PC-9 (cell line): ENCODE results near the gene PROB1. TPM values are rescaled to one million over a fixed set of nuclear protein-coding genes. Genes with fewer than 3 reads are reported as not detected.
"Not testable (repeated sequence)": the region's sequence is repeated elsewhere in the genome, so short reads cannot be mapped to it uniquely, and the experiment has no call there.

Experiments used
- Bru-seq: library from RNA; stranded (reverse); fragments of 400-500 nt; gene quantifications from one replicate; lab custom pipeline; 2021; lab: Mats Ljungman, UMichigan
- BruChase-seq, 2 experiments: library from RNA; stranded (reverse); fragments of 400-500 nt; gene quantifications; one replicate each; lab custom pipeline; 2021; lab: Mats Ljungman, UMichigan
- BruUV-seq: library from RNA; stranded (reverse); fragments of 400-500 nt; replicated peaks from 2 replicates; lab custom pipeline; 2021; lab: Mats Ljungman, UMichigan
- CTCF ChIA-PET: fragments of 300-600 bp; sonication (Branson Sonifier 250); formaldehyde crosslinking; loops from one replicate; lab custom pipeline; 2022; ENCODE audit warnings: antibody characterized with exemption; lab: Charles Lee
- POLR2A ChIA-PET: fragments of 300-600 bp; sonication (Branson Sonifier 250); formaldehyde crosslinking; loops from one replicate; lab custom pipeline; 2022; ENCODE audit warnings: antibody characterized with exemption; ENCODE audit not compliant: unreplicated experiment; lab: Charles Lee
- DNase-seq, 2 experiments: peaks; one replicate each; pipeline versions ENCODE4 v3.0.0 to v3.0.0-alpha.2; 2015 to 2022; ENCODE audit warnings: mixed read lengths in 1 of 2
- H2AFZ ChIP-seq: fragments of 200-600 bp; sonication (generic); 2 replicates; pipeline ENCODE4 v1.8.1; 2017; ENCODE audit warnings: antibody characterized with exemption
- H3F3A ChIP-seq: fragments of 200-600 bp; sonication (generic); 2 replicates; pipeline ENCODE4 v1.8.1; 2017; ENCODE audit warnings: antibody characterized with exemption, mild to moderate bottlenecking, low read depth; ENCODE audit not compliant: insufficient read depth
- H3K27ac ChIP-seq: fragments of 200-600 bp; sonication (generic); 2 replicates; pipeline ENCODE4 v1.6.1; 2016; ENCODE audit warnings: mixed run types
- H3K27me3 ChIP-seq: fragments of 200-600 bp; sonication (generic); 2 replicates; pipeline ENCODE4 v1.6.1; 2016; ENCODE audit warnings: low read depth, mixed run types; ENCODE audit not compliant: insufficient read depth
- H3K36me3 ChIP-seq: fragments of 200-600 bp; sonication (generic); 2 replicates; pipeline ENCODE4 v1.6.1; 2016; ENCODE audit warnings: low read depth, mixed run types
- H3K4me1 ChIP-seq: fragments of 200-600 bp; sonication (generic); replicated peaks from 2 replicates; pipeline ENCODE4 v1.6.1; 2016; ENCODE audit warnings: mixed run types; ENCODE audit not compliant: insufficient read depth
- H3K4me2 ChIP-seq: fragments of 200-600 bp; sonication (generic); 2 replicates; pipeline ENCODE4 v1.6.1; 2017; ENCODE audit warnings: mixed run types
- H3K4me3 ChIP-seq: fragments of 200-600 bp; sonication (generic); 2 replicates; pipeline ENCODE4 v1.6.1; 2016; ENCODE audit warnings: mixed run types
- H3K79me2 ChIP-seq: fragments of 200-600 bp; sonication (generic); 2 replicates; pipeline ENCODE4 v1.6.1; 2017; ENCODE audit warnings: low read depth, mixed run types
- H3K9me2 ChIP-seq: fragments of 200-600 bp; sonication (generic); 2 replicates; pipeline ENCODE4 v1.8.1; 2017; ENCODE audit warnings: mild to moderate bottlenecking; ENCODE audit not compliant: insufficient read depth
- H3K9me3 ChIP-seq: fragments of 200-600 bp; sonication (generic); 2 replicates; pipeline ENCODE4 v1.8.1; 2016; ENCODE audit warnings: low read depth; ENCODE audit not compliant: insufficient read depth
- H4K20me1 ChIP-seq: fragments of 200-600 bp; sonication (generic); 2 replicates; pipeline ENCODE4 v1.8.1; 2017; ENCODE audit not compliant: insufficient read depth
- EZH2 ChIP-seq: fragments of 200-600 bp; sonication (generic); IDR thresholded peaks from 2 replicates; pipeline ENCODE4 v1.8.0; 2017; ENCODE audit warnings: antibody characterized with exemption, low read depth
- intact Hi-C: fragments of 100-400 bp; cut with micrococcal nuclease; formaldehyde crosslinking; loops from one replicate; pipeline ENCODE4 v1.10.0; 2022; ENCODE audit not compliant: unreplicated experiment
- long read RNA-seq: library from polyadenylated mRNA; stranded (forward); transcript quantifications from one replicate; pipeline ENCODE4 v2.0.0, GENCODE V29; 2022
- total RNA-seq: library from RNA; stranded (reverse); gene quantifications from 2 replicates; pipeline ENCODE4 v1.2.3, GENCODE V29; 2021
- TF ChIP-seq, protein P1 (sequence below): fragments of 200-600 bp; sonication (generic); conservative IDR thresholded peaks from 2 replicates; pipeline ENCODE4 v1.6.1; 2017; ENCODE audit warnings: mixed run types, antibody characterized with exemption, mild to moderate bottlenecking, moderate library complexity

PROB1 gene, protein sequence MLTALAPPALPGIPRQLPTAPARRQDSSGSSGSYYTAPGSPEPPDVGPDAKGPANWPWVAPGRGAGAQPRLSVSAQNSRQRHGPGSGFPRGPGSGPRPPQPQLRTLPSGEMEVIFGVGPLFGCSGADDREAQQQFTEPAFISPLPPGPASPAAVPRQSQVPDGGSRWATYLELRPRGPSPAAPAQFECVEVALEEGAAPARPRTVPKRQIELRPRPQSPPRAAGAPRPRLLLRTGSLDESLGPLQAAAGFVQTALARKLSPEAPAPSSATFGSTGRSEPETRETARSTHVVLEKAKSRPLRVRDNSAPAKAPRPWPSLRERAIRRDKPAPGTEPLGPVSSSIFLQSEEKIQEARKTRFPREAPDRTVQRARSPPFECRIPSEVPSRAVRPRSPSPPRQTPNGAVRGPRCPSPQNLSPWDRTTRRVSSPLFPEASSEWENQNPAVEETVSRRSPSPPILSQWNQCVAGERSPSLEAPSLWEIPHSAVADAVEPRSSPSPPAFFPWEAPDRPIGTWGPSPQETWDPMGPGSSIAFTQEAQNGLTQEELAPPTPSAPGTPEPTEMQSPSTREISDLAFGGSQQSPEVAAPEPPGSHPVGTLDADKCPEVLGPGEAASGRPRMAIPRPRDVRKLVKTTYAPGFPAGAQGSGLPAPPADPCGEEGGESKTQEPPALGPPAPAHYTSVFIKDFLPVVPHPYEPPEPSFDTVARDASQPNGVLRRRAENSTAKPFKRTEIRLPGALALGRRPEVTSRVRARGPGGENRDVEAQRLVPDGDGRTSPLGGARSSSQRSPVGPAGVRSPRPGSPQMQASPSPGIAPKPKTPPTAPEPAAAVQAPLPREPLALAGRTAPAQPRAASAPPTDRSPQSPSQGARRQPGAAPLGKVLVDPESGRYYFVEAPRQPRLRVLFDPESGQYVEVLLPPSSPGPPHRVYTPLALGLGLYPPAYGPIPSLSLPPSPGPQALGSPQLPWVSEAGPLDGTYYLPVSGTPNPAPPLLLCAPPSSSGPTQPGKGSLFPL
- total RNA-seq (2.6 and 2.9 TPM in 2 replicates), Bru-seq, nascent RNA (percentile 35 among the genes with signal in this experiment), BruChase-seq, experiment 1, labeled RNA remaining after a 2-hour chase (percentile 43 among the genes with signal in this experiment), BruChase-seq, experiment 2, labeled RNA remaining after a 6-hour chase (percentile 53 among the genes with signal in this experiment)
- long read RNA-seq, full-length matches to known transcripts: 3 of 3 reads
- long read RNA-seq, partial matches to known transcripts: 0 of 3 reads
- long read RNA-seq, other reads (novel, unspliced or antisense): 0 of 3 reads

DNA sequence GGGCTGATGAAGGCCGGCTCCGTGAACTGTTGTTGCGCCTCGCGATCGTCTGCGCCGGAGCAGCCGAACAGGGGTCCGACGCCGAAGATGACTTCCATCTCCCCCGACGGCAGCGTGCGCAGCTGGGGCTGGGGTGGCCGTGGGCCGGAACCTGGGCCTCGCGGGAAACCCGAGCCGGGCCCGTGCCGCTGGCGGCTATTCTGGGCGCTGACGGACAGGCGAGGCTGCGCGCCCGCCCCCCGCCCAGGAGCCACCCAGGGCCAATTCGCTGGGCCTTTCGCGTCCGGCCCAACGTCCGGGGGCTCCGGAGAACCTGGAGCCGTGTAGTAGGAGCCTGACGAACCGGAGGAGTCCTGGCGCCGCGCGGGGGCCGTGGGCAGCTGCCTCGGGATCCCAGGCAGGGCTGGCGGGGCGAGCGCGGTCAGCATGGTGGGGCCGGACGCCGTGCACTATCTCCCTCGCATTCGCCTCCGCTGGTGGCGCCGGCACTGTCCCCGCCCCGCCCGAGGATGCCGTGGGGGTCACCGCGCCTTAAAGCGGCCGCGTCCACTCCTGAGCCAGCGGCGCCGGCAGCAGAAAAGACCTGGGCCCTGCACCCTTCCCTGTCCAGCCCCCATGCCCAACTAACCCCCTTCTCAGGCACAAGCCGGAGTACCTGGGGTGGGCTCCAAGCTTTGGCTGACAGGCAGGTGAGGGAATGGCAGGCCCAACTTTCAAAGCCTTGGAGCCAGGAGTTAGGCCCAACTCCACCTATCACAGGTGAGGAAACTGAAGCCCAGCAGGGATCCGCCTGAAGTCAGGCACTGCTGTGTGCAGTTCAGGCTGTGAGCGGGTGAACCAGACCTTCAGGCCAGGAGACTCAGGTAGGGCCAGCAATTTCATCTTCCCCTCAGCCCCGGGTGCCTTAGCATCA, at the start of gene PROB1:
PROB1 (minus strand) TSS at position 451 of the 913 bp plus-strand sequence; CDS start at position 428, 23 bp downstream.
- intact Hi-C loops: loop anchor here (5.0 kb wide), 1 partner anchor 53 kb away; the partner anchor contains the start of gene PAIP2
- H3K4me2 ChIP-seq: peak within 1 kb of the TSS; percentile 19; the same call in 1 of the 2 replicates
- H3K9me3 ChIP-seq: no peaks in the 10 kb centered on the region
- H3K9me2 ChIP-seq: no peaks in the 10 kb centered on the region
- no peak for DNase-seq
- no peaks in the 10 kb centered on the region for H3K27me3 ChIP-seq
- BruUV-seq: no TSS peak
- H3K36me3 ChIP-seq: no peaks in the 10 kb centered on the region
- H3K79me2 ChIP-seq: no peaks in the 10 kb centered on the region
- peaks cover 26% of the 10 kb centered on the region; the same call in 1 of the 2 replicates for H3F3A ChIP-seq
- H3K4me1 ChIP-seq: peaks cover 34% of the 10 kb centered on the region
- ChIA-PET POLR2A (no interaction called here), CTCF (no interaction called here)
- TF ChIP-seq, protein P1, sequence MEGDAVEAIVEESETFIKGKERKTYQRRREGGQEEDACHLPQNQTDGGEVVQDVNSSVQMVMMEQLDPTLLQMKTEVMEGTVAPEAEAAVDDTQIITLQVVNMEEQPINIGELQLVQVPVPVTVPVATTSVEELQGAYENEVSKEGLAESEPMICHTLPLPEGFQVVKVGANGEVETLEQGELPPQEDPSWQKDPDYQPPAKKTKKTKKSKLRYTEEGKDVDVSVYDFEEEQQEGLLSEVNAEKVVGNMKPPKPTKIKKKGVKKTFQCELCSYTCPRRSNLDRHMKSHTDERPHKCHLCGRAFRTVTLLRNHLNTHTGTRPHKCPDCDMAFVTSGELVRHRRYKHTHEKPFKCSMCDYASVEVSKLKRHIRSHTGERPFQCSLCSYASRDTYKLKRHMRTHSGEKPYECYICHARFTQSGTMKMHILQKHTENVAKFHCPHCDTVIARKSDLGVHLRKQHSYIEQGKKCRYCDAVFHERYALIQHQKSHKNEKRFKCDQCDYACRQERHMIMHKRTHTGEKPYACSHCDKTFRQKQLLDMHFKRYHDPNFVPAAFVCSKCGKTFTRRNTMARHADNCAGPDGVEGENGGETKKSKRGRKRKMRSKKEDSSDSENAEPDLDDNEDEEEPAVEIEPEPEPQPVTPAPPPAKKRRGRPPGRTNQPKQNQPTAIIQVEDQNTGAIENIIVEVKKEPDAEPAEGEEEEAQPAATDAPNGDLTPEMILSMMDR: no peak
- TF ChIP-seq EZH2: no peak
- no peaks in the 10 kb centered on the region for H4K20me1 ChIP-seq
- H2AFZ ChIP-seq: no peak within 1 kb of the TSS
- H3K4me3 ChIP-seq: no peak within 1 kb of the TSS
- no peak within 1 kb of the TSS for H3K27ac ChIP-seq

DNA sequence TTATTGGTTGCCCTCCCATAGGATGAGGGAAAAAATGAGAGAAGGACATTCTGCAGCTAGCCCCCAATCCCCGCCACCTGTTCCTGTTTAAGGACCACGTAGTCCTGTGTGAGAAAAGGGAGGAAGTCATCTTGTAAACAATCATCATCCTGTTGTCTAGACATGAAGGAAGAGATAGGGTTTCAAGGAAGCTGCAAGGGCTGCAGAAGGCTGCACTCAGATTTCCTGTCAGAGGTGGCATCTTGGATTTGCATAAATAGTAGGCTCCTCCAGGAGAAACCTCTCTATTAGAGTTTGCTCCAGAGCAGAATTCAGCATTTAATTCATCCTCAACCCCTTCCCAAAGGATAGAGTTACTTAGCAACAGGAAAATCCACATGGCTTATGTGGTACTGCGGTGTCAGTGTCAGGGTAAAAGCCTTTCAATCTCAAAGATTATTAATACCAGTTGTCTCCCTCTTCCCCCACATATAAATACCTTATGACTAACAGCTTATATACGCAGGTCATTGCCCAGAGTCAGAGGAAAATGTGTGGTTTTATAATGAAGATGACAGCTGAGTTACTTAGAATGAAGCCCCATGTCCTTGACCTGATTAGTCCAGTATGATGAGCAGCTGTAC, 49.0 kb upstream of the PROB1 start:
- H3K9me2 ChIP-seq: no peaks in the 10 kb centered on the region
- ChIA-PET POLR2A (interaction anchor here (0.6 kb wide), 1 partner anchor 767 kb away, joined by 5 read pairs; no protein-coding TSS in a partner anchor), CTCF (interaction anchor here (0.6 kb wide), 1 partner anchor 51 kb away, joined by 4 read pairs; no protein-coding TSS in a partner anchor)
- no peak overlapping the region for H3K27ac ChIP-seq
- no peak overlapping the region for H3K4me2 ChIP-seq
- H3K36me3 ChIP-seq: no peaks in the 10 kb centered on the region
- intact Hi-C loops: no loop called here
- peak in 1 of 2 experiments; percentile 49 for DNase-seq
- BruUV-seq: no TSS peak
- no peaks in the 10 kb centered on the region for H3K79me2 ChIP-seq
- H3K9me3 ChIP-seq: no peaks in the 10 kb centered on the region
- no peak overlapping the region for H2AFZ ChIP-seq
- H3F3A ChIP-seq: no peaks in the 10 kb centered on the region
- no peak overlapping the region for H3K4me3 ChIP-seq
- H3K4me1 ChIP-seq: peaks cover 7% of the 10 kb centered on the region
- no peak for TF ChIP-seq EZH2
- TF ChIP-seq, protein P1: no peak
- no peaks in the 10 kb centered on the region for H4K20me1 ChIP-seq
- no peaks in the 10 kb centered on the region for H3K27me3 ChIP-seq

DNA sequence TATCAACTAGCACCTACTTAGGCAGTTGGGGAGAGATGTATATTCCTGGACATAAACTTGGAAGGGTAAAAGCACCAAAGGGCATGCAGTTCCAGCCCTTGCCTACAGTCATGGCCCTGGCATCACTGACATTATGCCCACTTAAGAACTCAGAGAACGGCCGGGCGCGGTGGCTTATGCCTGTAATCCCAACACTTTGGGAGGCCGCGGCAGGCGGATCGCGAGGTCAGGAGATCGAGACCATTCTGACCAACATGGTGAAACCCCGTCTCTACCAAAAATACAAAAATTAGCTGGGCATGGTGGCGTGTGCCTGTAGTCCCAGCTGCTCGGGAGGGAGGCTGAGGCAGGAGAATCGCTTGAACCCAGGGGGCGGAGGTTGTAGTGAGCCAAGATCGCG, 45.5 kb upstream of the PROB1 start:
- H3K79me2 ChIP-seq, H3K4me2 ChIP-seq, BruUV-seq, POLR2A ChIA-PET, H3F3A ChIP-seq, CTCF ChIA-PET, intact Hi-C loops, H3K36me3 ChIP-seq, H3K4me3 ChIP-seq, H3K27ac ChIP-seq, H3K27me3 ChIP-seq, H3K9me3 ChIP-seq, H2AFZ ChIP-seq, H4K20me1 ChIP-seq, H3K9me2 ChIP-seq, DNase-seq: not testable (repeated sequence)
- H3K4me1 ChIP-seq: peaks cover 11% of the 10 kb centered on the region
